ENCODE results near the gene MTUS2.

- TF ChIP-seq CTCF (IDR thresholded peaks at IDR 0.05 in 8 of 11, conservative IDR thresholded peaks at IDR 0.05 in 3 of 11) = no peak
- TF ChIP-seq POLR2A (IDR thresholded peaks at IDR 0.05) = no peak
- no peak for TF ChIP-seq POLR2AphosphoS5 (IDR thresholded peaks at IDR 0.05)
Observed at GRCh38 chr13:28822801-28823200, 2.7 kb downstream of the MTUS2 start.
